Retinal pigment epithelial cell (primary cell): ENCODE data around the gene LPIN2.

ENCODE experiments used
- DNase-seq: peaks from one replicate; pipeline ENCODE4 v3.0.0-alpha.2; 2010; ENCODE audit warnings: low read depth
- H3K4me3 ChIP-seq: 2 replicates; pipeline ENCODE4 v1.5.1; 2011; ENCODE audit warnings: mild to moderate bottlenecking, low read length, control low read depth, moderate library complexity
- TF ChIP-seq, protein P1 (sequence below): conservative IDR thresholded peaks from 2 replicates; pipeline ENCODE4 v1.5.1; 2011; ENCODE audit warnings: low read depth, low read length, control low read depth, inconsistent platforms

Gene LPIN2

DNA sequence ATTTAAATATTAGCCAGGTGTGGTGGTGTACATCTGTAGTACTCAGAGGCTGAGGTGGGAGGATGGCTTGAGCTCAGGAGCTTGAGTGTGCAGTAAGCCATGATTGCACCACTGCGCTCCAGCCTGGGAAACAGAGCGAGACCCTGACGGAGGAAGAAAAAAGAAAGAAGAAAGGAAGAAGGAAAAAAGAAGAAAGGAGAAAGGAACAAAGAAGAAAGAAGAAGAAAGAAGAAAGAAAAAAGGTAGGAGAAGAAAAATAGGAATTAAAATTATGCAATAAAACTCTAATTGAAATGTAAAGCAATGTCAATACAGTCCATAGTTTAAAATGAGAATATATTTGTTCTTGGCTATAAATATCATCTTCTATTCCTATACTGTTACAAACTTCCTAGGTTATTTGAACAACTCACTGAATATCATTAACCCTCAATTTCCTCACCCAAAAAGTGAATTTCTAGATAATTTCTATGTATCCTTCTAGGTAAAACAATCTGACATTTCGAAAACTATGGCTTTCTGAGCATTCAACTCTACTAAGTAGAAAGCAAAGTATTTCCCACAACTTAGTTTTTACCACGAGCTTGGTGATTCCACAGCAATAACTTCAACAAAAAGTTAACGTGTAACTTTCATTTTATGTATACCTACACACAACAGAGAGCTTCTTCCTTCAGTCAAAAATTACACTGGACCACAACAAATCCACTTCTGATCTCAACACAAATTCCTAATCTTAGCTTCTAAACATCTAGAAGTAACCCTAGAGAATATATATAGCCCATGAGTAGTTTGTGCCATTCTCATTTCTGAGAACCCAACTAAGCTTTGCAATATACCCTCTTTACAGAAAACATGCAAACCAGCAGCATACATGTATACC is 19.7 kb downstream of the LPIN2 start:
- no peak for DNase-seq
- TF ChIP-seq, protein P1, sequence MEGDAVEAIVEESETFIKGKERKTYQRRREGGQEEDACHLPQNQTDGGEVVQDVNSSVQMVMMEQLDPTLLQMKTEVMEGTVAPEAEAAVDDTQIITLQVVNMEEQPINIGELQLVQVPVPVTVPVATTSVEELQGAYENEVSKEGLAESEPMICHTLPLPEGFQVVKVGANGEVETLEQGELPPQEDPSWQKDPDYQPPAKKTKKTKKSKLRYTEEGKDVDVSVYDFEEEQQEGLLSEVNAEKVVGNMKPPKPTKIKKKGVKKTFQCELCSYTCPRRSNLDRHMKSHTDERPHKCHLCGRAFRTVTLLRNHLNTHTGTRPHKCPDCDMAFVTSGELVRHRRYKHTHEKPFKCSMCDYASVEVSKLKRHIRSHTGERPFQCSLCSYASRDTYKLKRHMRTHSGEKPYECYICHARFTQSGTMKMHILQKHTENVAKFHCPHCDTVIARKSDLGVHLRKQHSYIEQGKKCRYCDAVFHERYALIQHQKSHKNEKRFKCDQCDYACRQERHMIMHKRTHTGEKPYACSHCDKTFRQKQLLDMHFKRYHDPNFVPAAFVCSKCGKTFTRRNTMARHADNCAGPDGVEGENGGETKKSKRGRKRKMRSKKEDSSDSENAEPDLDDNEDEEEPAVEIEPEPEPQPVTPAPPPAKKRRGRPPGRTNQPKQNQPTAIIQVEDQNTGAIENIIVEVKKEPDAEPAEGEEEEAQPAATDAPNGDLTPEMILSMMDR, result no peak
- H3K4me3 ChIP-seq, result no peak overlapping the region

DNA sequence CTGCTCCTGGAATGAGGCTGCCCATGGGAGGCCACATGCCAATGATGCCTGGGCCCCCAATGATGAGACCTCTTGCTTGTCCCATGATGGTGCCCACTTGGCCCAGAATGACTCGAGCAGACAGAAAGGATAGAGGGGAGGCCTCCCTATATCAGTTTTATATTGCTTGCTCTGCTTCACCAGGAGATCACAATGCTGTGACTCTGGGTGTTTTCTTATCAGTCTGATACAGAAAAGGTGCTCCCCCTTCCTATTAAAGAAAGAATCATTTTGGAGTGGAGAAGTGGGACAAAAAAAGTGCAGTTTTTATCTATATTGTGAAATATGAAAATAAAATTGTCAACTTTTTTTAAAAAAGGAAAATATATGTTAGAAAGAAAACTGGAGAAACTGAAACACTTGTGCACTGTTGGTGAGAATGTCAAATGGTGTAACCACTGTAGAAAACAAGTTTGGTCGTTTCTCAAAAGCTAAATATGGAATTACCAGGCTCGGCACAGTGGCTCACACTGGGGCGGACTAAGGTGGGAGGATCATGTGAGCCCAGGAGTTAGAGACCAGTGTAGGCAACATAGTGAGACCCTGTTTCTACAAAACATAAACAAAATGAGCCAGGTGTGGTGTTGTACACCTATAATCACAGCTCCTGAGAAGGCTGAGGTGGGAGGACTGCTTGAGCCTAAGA is 21.8 kb downstream of the LPIN2 start:
- no peak overlapping the region for H3K4me3 ChIP-seq
- TF ChIP-seq, protein P1, result no peak
- DNase-seq, result no peak

DNA sequence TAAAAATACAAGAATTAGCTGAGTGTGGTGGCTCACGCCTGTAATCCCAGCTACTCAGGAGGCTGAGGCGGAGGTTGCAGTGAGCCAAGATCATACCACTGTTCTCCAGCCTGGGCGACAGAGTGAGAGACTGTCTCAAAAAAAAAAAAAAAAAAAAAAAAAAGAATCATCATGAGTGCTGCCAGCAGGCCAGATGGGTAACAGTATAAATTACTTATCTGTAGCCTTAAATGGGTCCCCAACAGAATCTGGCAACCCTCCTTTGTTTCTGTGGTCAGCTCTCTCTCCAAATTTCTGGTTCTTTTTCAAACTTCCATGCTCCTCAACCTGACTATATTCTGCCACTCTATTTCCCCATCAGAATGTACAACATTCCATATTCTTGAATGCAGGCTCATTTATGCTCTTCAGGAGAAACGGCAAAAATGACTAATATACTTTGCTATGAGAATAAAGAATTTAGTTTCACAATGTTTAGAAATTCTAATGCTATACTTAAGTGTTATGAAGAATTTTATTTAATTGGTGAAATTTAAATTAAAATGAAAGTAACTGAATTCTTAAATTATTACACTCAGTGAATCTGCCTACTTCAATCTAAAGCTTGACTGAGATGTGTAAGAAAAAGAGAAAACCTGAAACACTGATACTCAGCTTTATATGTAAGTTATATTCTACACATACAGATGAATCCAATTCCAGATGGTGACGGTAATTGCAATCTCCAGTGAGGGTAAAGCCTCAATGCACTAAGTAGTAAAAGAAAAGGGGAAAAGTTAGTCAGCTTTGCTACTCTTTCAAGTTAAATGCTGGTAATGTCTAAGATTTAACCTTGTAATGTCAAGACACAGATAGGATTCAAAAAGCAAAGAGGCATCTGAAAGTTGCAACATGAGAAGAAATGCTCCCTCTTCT is 24.8 kb downstream of the LPIN2 start:
- DNase-seq, result no peak

DNA sequence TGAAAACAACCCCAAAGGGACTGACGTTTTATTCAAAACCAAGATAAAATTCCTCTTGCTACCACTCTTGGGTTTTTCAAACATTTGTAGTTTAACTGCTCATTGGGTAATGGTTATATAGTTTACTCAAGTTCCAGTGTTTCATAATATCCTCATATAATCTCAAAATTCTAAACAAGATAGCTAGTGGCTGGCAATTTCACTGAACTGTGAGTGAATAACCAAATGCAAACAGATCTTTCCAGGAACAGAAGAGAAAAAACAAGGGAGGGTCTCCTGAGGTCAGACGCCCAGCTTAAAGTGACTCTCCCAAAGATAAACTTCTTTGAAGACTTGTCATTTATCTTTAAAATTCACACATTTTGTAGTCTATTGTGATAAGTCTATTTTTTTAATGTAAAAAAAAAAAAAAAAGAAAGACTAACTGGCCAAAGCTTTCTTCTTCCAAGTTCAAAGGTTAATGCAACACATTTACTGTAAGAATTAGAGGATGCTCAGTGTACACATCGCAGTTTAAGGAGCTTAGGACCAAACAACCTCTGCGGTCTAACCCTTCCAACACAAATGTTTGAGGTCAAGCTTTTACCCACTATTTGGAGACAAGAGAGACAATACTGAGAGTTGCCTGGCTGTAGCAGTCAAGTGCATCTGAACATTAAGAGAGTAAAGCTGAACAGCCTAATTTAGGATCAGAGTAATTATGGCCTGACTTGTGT is 26.6 kb downstream of the LPIN2 start:
- DNase-seq, result no peak
- TF ChIP-seq, protein P1, result no peak
- H3K4me3 ChIP-seq, result no peak overlapping the region

More for the DNA sequence above, 24.8 kb downstream of the LPIN2 start:
- TF ChIP-seq, protein P1, result no peak
- H3K4me3 ChIP-seq, result no peak overlapping the region

DNA sequence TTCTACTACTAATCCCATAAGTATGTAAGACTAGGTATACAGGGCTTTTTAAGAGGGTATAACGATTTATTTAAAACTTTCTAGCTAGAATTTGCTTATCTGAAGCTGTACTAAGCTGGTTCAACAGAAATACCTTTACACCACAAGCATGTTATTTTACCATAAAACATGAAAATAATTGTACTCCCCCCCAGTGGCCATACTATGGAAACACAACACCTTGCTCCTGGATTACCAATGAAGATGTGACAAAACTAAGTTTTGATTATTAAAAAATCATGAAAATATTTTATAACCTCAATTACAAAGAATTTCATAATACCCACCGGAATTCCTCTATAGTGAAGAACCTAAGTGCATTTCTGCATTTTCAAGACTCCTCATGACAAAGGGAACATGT is 27.3 kb downstream of the LPIN2 start:
- TF ChIP-seq, protein P1, result peak; percentile 44
- no peak overlapping the region for H3K4me3 ChIP-seq
- DNase-seq, result no peak

DNA sequence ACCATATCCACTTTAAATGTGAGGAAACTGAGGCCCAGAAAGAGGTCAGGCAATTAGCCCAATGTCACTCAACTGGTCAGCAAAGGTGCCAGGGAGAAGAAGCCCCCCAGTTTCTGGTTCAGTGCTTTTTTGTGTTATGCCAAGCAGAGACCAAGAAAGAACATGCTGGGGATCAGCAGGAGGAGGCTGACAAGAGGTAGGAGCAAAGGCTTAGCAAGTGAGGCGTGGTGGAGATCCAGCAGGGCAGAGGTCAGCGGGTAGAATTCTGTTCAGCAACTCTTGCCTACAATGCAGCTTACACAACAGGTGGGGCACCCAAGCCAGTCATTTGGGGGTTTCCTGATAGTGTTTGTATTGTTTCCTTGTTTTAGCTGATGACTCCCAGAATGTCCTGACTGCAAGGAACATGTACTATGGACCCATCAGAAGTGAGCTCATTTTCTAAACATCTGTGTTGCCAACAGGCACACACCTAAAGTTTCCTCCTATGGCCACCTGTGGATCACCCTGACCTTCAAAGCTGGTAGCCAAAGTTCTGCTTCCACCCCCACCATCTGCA is 28.2 kb downstream of the LPIN2 start:
- DNase-seq, result no peak
- TF ChIP-seq, protein P1, result no peak
- no peak overlapping the region for H3K4me3 ChIP-seq
